Measurements from ENCODE around the gene POLE.

POLE gene

DNA sequence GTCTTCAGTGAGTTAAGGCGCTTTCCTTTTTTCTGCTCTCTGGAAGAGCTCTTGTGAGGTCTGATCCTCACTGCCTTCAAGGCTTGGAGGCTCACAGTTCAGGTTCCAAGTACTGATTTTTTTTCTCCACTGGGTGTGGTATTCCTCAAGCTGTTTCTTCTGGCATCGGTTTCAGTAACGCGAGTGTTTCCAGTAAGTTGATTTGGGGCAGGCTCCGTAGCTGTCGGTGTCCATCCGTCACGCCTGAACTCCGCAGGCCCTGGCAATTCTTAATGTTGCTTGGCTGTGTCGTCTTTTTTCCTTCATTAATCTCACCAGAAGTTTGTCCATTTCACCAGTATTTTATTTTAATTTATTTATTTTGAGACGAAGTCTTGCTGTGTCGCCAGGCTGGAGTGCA lies 107.4 kb downstream of the POLE start:
- DNase-seq (ENCODE audit: low spot score): no peak

- no peak for DNase-seq (ENCODE audit: low spot score)
These were observed 108.3 kb downstream of the POLE start for GRCh38 chr12:132578826-132579225.

- no peak for DNase-seq (ENCODE audit: low spot score)
These were observed 109.0 kb downstream of the POLE start for GRCh38 chr12:132578118-132578517.

DNA sequence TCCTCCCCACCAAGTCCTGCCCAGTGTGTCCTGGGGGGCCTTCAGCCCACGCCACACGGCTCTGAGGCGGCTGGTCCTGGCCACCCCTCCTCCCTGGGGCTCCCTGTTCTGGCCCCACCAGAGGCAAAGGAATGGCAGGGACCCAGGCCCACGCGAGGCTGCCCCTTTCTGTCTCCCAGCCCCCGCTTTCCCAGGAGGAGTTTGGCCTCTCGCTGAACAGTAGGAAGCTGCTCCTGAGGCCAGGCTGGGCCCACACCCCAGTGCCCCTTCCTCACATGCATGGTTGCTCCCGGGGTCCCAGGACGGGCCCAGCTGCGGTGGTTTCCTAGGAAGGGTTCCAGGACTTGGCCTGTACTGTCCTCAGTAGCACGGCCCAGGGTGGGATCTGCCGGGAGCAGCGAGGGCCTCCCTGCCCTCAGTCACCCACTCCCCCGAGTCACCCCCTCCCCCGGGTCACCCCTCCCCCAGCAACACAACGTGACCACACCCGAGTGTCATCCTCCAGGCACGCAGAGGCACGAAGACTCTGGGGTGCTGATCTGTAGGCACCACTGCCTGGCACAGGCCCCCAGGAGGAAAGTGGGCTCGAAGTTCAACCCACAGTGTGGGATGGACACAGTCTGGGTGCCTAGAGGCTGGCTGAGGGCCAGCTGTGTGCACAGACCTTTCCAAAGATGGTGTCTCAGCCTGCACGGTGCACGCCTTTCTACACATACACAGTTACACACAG lies 109.8 kb downstream of the POLE start:
- no peak for DNase-seq (ENCODE audit: low spot score)

DNA sequence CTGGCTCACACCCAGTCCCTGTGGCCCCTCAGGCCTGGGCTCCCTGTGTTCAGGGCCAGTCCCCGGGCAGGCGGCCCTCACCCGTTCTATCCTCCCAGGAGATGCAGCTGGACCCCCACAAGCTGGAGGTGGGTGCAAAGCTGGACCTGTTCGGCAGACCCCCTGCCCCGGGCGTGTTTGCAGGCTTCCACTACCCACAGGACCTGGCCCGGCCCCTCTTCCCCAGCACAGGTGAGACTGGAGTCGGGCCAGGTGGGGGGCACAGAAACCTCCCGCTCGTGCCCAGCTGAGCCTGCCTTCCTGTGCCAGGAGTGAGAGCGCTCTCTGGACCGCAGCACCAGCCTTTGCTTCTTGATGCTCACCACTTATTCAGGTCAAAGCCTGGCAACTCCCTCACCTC lies 110.4 kb downstream of the POLE start:
- DNase-seq (ENCODE audit: low spot score): no peak

DNA sequence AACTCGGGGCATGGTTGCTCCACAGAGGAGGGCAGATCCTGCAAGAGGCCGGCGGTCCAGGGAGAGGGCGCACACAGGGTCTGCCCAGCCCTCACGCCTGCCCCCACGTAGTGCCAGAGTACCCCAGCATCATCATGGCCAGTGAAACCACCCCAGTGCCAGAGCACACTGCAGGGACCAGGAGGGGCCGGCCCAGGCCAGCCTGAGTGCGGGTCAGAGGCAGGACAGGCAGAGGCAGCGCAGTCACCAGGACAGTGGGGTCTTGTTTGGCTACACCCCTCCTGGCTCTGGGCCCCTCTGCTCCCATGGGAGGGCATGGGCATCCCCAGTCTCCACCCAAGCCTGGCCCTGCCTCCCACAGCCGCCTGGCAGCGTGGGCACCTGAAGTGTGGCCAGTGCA lies 111.5 kb downstream of the POLE start:
- DNase-seq (ENCODE audit: low spot score): no peak

DNA sequence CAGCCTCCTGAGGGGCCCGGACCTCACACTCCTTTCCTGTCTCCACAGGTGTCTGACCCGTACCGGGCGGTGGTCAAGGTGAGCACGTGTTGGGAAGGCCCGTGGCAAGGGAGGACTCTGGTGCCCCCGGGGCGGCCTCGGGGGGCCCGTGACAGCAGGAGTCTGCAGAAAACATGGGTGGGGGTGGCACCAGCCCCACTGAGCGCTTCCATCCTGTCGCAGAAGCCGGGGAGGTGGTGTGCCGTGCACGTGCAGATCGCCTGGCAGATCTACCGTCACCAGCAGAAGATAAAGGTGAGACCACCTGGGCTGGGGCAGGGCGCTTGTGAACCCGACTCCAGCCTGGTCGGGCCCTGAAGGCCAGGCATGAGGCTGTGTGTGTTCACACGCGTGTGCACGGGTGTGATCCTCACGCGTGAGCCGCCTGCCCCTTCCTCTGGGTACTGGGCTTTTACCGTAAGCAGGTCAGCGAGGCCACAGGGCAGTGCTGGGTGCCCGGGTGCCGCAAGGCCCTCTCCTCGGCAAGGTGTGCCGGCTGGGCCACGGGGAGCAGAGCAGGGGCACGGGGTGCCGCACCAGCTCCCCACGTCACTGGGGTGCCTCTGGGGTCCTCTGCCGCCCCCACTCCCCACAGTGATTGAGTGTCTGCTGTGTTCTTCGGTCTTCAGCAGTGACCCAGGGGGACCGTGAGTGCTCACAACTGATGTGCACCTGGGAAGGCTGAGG lies 112.7 kb downstream of the POLE start:
- no peak for DNase-seq (ENCODE audit: low spot score)

Data from LoVo (cell line).